Measurements from ENCODE around the gene MAEA. TPM values are rescaled to one million over a fixed set of nuclear protein-coding genes. Genes with fewer than 3 reads are reported as not detected.

The MAEA gene
- total and polyA plus RNA-seq, 10 of the 15 experiments (the other 5 are each of a cell fraction or from before 2014, with no cell fraction given), result 3.6 to 67.1 (median 54.6) TPM

DNA sequence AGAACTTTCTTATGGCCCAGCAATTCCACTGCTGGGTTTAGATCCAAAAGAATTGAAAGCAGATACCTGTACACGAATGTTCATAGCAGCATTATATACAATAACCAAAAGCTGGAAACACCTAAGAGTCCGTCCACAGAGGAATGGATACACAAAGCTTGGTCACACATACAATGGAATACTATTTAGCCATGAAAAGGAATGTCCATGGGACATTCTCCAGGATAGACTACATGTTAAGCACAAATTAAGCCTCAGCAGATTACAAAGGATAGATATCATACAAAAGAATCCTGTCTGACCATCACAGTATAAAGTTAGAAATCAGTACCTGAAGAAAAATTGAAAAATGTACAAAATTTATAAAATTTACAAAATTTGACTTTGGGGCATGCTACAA, 12.7 kb upstream of the MAEA start:
- ChIA-PET RAD21 (ENCODE audit: unreplicated experiment) (interaction anchor here (1.5 kb wide), 1 partner anchor 9 kb away, joined by 5 read pairs; no protein-coding TSS in a partner anchor), POLR2A (no interaction called here), CTCF (interaction anchor here (1.0 kb wide), 1 partner anchor 146 kb away, joined by 3 read pairs; no protein-coding TSS in a partner anchor), SMC1A (ENCODE audit: uncharacterized antibody, unreplicated experiment) (interaction anchor here (0.8 kb wide), 1 partner anchor 9 kb away, joined by 3 read pairs; no protein-coding TSS in a partner anchor)
- H3K4me1 ChIP-seq (ENCODE audit: control insufficient read depth, insufficient read depth, low read length), result no peaks in the 10 kb centered on the region
- no peaks in the 10 kb centered on the region for H3K79me2 ChIP-seq (ENCODE audit: control insufficient read depth, insufficient read depth, low read length)
- no TSS peak for BruUV-seq (replicated peaks)
- H3K9me3 ChIP-seq (replicated peaks; ENCODE audit: control insufficient read depth, insufficient read depth, low read length), result no peaks in the 10 kb centered on the region; the same call in 1 of the 3 replicates
- WGBS (ENCODE audit: insufficient coverage, insufficient replicate concordance, low lambda C conversion rate, missing lambda C conversion rate), result 0% methylated on average over 2 of the region's 2 CpGs
- ATAC-seq, result no peak
- no peak overlapping the region for H3K27ac ChIP-seq (ENCODE audit: control insufficient read depth, insufficient read depth)
- TF ChIP-seq IKZF1 (conservative IDR thresholded peaks at IDR 0.05) (no peak), RBBP5 (conservative IDR thresholded peaks at IDR 0.05) (no peak)
- TF ChIP-seq, protein P1, sequence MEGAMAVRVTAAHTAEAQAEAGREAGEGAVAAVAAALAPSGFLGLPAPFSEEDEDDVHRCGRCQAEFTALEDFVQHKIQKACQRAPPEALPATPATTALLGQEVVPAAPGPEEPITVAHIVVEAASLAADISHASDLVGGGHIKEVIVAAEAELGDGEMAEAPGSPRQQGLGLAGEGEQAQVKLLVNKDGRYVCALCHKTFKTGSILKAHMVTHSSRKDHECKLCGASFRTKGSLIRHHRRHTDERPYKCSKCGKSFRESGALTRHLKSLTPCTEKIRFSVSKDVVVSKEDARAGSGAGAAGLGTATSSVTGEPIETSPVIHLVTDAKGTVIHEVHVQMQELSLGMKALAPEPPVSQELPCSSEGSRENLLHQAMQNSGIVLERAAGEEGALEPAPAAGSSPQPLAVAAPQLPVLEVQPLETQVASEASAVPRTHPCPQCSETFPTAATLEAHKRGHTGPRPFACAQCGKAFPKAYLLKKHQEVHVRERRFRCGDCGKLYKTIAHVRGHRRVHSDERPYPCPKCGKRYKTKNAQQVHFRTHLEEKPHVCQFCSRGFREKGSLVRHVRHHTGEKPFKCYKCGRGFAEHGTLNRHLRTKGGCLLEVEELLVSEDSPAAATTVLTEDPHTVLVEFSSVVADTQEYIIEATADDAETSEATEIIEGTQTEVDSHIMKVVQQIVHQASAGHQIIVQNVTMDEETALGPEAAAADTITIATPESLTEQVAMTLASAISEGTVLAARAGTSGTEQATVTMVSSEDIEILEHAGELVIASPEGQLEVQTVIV (IDR thresholded peaks at IDR 0.05; ENCODE audit: borderline replicate concordance, partially characterized antibody), result no peak
- H3K9ac ChIP-seq (ENCODE audit: control insufficient read depth, insufficient read depth, low read length), result no peak overlapping the region
- H3K27me3 ChIP-seq (replicated peaks in 1 of 2; ENCODE audit: control insufficient read depth in 2 of 2, insufficient read depth in 2 of 2, low read length in 1 of 2), result no peaks in the 10 kb centered on the region
- no peak for FAIRE-seq
- no peak for DNase-seq (ENCODE audit: low read depth, low spot score)
- no peaks in the 10 kb centered on the region for H4K20me1 ChIP-seq (ENCODE audit: control insufficient read depth, insufficient read depth)
- intact Hi-C loops (cut with micrococcal nuclease; ENCODE audit: unreplicated experiment) (no loop called here), in situ Hi-C loops (cut with MboI) (no loop called here)
- H3K4me3 ChIP-seq, result no peak overlapping the region
- H2AFZ ChIP-seq (ENCODE audit: control insufficient read depth, low read depth, low read length), result no peak overlapping the region
- H3K4me2 ChIP-seq (ENCODE audit: control insufficient read depth, insufficient read depth), result no peak overlapping the region
- H3K36me3 ChIP-seq (ENCODE audit: control insufficient read depth in 2 of 2, insufficient read depth in 2 of 2, low read length in 1 of 2), result no peaks in the 10 kb centered on the region

All from GM12878 (cell line).